Stimulated activated naive CD4-positive, alpha-beta T cell treated with Interleukin-2 at 50 U/mL for 16 hours (primary cell): ENCODE results near the gene S100A12.
A peak's percentile ranks its signal among the peaks of the same experiment; 100 is the strongest.
"Not testable (repeated sequence)": the region's sequence is repeated elsewhere in the genome, so short reads cannot be mapped to it uniquely, and the experiment has no call there.

Experiments
- DNase-seq: peaks from one replicate; lab custom pipeline; 2025; lab: John Stamatoyannopoulos, UW

Gene S100A12

GRCh38 chr1:153353226-153353947 lies 22.0 kb downstream of the S100A12 start:
- no peak for DNase-seq

- DNase-seq: peak; percentile 53
Measured at GRCh38 chr1:153352523-153352922, 22.9 kb downstream of the S100A12 start.

- no peak for DNase-seq
Measured at GRCh38 chr1:153350321-153350957, 25.0 kb downstream of the S100A12 start.

GRCh38 chr1:153349363-153350320 lies 25.8 kb downstream of the S100A12 start:
- DNase-seq: no peak

GRCh38 chr1:153348511-153349362 lies 26.7 kb downstream of the S100A12 start, which contains the start of gene PGLYRP4:
TSS of gene PGLYRP4 (minus strand) at chr1:153348841. CDS start at chr1:153347932, 909 bp downstream.
- DNase-seq: no peak

- DNase-seq: no peak
Measured at GRCh38 chr1:153347856-153348255, 27.6 kb downstream of the S100A12 start.

- DNase-seq: not testable (repeated sequence)
Measured at GRCh38 chr1:153347049-153347448, 28.4 kb downstream of the S100A12 start.

GRCh38 chr1:153346077-153346723 lies 29.2 kb downstream of the S100A12 start:
- no peak for DNase-seq

- DNase-seq: no peak
Measured at GRCh38 chr1:153345187-153346076, 30.0 kb downstream of the S100A12 start.

- no peak for DNase-seq
Measured at GRCh38 chr1:153344718-153345025, 30.7 kb downstream of the S100A12 start.

- DNase-seq: no peak
Measured at GRCh38 chr1:153343811-153344717, 31.4 kb downstream of the S100A12 start.

GRCh38 chr1:153343040-153343681 lies 32.3 kb downstream of the S100A12 start:
- no peak for DNase-seq

- DNase-seq: no peak
Measured at GRCh38 chr1:153342178-153342577, 33.2 kb downstream of the S100A12 start.

- DNase-seq: no peak
Measured at GRCh38 chr1:153341431-153341934, 33.9 kb downstream of the S100A12 start.

- no peak for DNase-seq
Measured at GRCh38 chr1:153340356-153340755, 35.1 kb downstream of the S100A12 start.

- DNase-seq: no peak
Measured at GRCh38 chr1:153339802-153340201, 35.6 kb downstream of the S100A12 start.

- no peak for DNase-seq
Measured at GRCh38 chr1:153337980-153338853, 37.2 kb downstream of the S100A12 start.
